NOMO-1 (cell line): ENCODE data around the gene RASSF10.
A peak's percentile ranks its signal among the peaks of the same experiment; 100 is the strongest.

Experiments
- DNase-seq, 2 experiments: peaks; one replicate each; lab custom pipeline; 2025; ENCODE audit not compliant: unreplicated experiment in 2 of 2; lab: John Stamatoyannopoulos, UW

RASSF10 gene

DNA sequence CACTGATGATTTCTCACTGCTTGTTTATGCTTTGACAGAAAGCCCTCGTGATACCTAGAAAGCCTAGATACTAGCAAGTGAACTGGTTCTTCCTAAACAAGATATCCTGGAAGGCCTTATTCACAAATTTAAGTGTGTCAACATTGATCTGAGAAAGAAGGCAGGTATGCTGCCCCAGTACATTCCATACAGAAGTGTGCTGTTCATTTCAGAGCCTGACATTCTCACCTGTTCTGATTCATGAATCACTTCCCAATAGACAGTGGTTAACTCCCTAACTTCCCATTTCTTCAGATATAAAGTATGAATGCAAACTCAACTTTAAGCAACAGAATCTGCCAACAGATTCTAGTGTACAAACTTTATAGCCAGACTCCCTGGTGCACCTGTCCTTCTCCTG, 15.5 kb upstream of the RASSF10 start:
- no peak for DNase-seq

DNA sequence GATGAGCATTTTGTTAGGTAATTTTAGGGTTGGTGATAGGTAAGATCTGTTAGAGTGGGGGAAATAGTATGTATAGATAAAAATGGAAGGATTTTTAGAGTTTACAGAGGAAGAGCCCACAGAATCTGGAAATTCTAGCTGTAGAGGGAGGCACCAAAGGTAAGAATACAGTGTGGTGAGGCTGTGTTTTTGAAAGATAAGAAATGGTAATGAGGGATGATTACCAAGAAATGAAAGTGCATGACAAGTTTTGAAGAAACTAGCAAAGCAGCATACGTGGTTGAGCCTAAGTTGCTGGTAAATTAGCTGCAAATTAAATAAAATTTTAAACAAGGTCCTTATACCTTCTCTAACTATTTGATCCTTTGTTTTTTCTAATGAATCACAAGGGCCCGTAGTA, 14.6 kb upstream of the RASSF10 start:
- DNase-seq: no peak

DNA sequence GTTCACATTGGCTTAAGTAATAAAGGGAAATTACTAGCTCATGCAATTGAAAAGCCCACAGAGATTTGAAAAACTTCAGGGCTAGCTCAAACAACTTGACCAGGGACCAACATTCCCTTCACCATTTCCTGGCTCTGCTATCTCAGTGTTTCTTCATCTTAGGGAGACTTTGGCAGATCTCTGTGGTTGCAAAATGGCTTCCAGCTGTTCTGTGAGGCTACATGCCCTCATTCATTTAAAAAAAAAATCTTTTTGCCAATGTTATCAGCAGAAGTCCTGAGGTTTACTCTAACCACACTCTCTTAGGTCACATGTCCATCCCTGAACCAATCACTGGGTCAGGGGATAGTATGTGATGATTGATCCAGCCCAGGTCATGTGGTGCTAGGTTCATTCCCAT, 13.9 kb upstream of the RASSF10 start:
- no peak for DNase-seq

DNA sequence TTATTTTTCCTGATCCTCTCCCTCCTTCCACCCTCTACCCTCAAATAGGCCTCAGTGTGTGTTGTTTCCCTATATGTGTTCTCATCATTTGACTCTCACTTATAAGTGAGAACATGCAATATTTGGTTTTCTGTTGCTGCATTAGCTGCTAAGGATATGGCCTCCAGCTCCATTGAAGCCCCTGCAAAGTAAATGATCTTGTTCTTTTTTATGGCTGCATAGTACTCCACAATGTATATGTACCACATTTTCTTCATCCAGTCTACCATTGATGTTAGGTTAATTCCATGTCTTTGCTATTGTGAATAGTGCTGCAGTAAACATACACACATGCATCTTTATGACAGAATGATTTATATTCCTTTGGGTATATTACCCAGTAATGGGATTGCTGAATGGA, 13.3 kb upstream of the RASSF10 start:
- no peak for DNase-seq

DNA sequence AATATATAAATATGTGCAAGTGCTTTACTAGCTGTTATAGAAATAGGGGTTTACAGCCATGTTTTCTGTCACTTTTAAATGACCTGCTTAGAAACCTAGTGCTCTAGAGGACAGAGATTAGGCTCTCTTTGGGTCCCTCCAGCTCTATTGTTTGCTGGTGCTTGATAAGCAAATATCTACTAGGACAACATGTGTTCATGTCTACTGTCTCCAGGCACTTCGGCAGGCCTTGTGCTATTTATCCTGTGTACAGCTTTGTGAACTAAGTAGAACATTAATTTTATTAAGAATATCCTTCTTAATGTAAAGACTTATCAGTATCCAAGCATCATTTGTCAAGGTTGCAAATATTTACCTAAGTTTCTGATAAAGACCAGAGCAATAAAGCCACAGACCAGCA, 11.9 kb upstream of the RASSF10 start:
- no peak for DNase-seq

DNA sequence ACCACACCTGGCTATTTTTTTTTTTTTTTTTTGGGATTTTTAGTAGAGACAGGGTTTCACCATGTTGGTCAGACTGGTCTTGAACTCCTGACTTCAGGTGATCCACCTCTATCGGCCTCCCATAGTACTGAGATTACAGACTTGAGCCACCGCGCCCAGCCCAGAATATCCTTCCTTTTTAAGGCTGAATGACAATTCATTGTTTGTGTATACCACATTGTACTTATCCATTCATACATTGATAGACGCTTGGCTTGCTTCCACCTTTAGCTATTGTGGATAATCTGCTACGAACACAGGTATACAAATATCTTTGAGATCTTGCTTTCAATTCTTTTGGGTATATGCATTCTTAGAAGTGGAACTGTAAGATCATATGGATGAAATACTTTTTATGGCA, 10.8 kb upstream of the RASSF10 start:
- DNase-seq: no peak

DNA sequence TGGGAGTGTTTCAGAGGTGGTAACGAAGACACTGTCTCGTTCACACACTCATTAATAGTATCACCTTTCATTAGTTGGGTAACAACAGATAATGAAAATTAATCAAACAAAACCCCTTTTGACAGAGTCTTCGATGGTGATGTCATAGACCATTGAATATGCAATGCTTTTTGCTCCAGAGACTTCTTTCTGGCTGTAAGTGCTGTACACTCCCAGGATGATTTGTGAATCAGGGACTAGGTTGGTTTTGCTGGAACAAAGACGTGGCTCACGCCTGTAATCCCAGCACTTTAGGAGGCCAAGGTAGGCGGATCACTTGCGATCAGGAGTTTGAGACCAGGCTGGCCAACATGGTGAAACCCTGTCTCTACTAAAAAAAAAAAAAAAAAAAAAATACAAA, 9.5 kb upstream of the RASSF10 start:
- DNase-seq: no peak

DNA sequence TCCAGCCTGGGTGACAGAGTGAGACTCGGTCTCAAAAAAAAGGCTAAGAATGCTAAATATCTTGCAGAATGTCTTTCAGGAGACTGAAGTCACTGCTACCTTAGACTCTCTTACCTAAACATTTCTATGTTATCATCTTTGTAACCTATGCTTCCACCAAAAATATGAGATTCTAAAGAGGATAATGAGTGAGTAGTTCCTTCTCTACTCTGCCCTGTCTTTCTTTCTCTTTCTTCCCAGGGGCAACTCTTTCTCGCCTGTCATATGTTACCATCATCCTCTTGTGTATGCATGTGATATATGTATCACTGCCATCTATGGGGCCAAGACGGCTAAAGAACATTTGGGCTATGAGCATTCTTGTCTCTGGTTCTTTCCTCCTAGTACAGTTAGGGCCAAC, 9.0 kb upstream of the RASSF10 start:
- DNase-seq: no peak

DNA sequence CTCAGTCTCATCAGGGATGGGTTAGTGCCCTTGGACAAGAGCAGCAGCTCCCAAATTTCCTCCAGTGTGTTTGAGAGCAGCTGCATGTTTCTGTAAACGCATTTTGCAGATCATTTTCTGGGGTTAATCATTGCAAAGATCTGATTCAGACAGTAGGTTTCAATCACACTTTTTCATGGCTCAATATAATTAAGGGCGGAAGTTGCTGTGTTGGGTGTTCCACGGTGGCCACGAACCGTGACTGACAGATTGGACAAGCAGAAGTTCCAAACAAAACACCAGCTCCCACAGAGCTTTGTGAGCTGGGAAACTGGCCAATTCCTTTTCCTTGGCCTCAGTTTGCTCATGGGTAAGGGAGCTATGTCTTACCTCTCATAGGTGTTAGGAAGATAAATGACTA, 8.4 kb upstream of the RASSF10 start:
- no peak for DNase-seq

DNA sequence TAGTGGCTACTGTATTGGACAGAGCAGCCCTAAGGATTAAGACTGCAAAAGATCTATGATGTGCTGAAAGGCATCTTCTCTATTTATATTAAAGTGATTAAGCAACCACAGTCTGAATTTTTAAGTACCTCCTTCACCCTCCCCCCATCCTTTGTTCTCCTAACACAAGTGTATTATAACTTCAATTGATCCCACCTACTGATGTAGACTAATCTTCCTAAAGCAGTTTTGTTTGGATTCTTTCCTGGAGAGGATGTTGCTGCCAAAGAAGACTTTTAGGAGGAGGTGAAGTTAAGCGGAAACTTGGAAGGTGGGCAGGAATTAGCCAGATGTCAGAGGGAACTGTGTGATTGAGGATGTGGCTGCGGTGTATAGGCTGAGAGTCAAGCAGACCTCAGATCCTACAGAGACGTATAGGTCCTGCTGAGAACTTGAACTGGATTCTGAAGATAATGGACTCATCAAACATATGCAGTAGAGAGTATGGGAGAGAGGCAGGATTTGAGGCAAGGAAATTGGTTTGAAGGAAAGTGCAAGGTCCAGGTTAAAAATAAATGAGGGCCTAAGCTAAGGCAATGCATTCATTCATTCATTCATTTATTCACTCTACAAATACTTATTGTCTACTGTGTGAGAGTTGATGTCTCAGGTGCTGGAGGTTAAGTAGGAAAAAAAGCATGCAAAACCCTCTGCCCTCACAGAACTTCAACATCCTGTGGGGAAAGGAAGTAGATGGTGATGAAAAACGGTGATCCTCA, 5.2 kb upstream of the RASSF10 start:
- no peak for DNase-seq

DNA sequence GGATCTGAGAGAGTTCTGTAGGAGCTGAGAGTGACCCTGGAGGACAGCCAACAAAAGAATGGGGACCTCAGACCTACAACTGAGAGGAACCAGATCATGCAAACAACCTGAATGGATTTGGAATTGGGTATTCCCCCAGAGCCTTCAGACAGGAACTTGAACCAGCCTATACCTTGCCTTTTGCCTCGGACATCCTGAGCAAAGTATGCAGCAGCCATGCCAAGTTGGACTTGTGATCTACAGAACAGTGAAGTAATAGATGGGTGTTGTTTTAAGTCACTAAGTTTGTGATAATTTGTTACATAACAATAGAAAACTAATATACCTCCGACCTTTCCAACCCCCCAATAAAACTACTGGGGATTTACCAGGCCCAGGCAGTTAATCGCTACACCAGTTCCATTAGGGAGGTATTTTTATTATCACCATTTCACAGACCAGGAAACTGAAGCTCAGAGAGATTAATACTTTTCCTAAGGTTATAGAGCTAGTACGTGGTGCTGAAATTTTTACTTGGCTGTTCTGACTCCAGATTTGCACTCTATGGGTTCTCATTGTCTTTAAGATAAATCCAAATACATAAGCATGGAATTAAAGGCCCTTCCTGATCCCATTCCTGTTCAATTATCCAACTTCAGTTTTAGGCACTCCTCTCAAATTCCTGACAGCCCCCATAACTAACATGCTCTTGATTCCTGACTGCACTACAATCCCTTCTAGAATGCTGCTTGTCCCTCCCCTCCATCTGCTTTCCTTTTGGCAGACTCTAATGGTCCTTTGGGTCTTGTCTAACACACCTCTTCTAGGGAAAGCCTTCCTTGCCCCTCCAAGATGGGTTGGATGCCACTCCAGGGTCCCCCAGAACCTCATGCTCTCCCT, 1.7 kb upstream of the RASSF10 start:
- DNase-seq: no peak

DNA sequence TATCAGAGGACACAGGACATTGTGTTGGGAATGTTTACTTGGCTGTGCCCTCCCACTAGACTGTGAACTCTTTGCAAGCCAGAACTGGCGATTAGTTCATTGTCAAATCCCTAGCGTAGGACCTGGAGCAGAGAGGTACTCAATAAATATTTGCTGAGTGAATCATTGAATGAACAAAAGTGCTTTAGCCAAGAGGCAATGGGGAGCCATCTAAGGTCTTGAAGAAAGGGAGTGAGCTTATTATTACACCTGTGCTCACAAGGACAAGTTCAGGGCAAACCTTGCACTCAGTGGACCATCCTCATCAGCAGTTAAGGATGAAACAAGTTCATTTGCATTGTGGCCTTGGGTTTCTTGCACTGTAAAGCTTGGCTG, 1.1 kb upstream of the RASSF10 start:
- DNase-seq: no peak

DNA sequence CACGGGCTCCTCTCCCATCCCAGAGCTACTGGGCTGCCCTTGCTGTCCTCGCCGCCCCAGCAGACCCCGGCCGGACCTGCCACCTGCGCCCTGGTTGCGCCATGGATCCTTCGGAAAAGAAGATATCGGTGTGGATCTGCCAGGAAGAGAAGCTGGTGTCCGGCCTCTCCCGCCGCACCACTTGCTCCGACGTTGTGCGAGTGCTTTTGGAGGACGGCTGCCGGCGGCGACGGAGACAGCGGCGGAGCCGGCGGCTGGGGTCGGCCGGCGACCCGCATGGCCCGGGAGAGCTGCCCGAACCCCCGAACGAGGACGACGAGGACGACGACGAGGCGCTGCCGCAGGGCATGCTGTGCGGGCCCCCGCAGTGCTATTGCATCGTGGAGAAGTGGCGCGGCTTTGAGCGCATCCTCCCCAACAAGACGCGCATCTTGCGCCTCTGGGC, 382 bp downstream of the RASSF10 start:
- DNase-seq: no peak

DNA sequence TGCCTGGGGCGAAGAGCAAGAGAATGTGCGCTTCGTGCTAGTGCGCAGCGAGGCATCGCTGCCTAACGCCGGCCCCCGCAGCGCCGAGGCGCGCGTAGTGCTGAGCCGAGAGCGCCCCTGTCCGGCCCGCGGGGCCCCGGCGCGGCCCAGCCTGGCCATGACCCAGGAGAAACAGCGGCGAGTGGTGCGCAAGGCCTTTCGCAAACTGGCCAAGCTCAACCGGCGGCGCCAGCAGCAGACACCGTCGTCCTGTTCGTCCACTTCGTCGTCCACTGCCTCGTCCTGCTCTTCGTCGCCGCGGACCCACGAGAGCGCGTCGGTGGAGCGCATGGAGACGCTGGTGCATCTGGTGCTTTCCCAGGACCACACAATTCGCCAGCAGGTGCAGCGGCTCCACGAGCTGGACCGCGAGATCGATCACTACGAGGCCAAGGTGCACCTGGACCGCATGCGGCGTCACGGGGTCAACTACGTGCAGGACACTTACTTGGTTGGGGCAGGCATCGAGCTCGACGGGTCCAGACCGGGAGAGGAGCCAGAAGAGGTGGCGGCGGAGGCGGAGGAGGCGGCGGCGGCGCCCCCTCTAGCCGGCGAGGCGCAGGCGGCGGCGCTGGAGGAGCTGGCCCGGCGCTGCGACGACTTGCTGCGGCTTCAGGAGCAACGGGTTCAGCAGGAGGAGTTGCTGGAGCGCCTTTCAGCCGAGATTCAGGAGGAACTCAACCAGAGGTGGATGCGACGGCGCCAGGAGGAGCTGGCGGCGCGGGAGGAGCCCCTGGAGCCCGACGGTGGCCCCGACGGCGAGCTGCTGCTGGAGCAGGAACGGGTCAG, 1.0 kb downstream of the RASSF10 start:
- DNase-seq: no peak

DNA sequence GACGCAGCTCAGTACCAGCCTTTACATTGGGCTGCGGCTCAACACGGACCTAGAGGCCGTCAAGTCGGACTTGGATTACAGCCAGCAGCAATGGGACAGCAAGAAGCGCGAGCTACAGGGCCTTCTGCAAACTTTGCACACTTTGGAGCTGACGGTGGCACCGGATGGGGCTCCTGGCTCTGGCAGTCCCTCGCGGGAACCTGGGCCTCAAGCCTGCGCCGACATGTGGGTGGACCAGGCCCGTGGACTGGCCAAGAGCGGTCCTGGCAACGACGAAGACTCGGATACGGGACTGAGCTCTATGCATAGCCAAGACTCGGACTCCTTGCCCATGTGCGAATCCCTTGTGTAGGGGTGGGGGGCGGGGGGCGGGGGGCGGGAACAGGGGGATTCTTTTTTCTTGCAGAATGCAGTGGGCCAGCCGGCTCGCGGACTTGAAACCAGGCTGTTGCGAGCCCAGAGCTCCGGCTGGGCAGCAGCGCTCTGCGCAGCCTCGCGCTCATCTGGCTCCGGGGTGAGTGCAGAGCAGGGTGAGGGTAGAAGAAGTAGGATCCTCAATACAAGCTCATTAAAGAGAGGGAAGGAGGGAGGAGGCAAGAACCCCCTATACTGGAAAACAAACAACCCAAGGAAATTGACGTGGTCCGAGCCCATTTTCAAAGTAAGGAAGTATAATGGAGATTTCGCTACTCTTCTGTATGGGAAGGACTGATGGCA, 1.8 kb downstream of the RASSF10 start:
- DNase-seq: no peak

DNA sequence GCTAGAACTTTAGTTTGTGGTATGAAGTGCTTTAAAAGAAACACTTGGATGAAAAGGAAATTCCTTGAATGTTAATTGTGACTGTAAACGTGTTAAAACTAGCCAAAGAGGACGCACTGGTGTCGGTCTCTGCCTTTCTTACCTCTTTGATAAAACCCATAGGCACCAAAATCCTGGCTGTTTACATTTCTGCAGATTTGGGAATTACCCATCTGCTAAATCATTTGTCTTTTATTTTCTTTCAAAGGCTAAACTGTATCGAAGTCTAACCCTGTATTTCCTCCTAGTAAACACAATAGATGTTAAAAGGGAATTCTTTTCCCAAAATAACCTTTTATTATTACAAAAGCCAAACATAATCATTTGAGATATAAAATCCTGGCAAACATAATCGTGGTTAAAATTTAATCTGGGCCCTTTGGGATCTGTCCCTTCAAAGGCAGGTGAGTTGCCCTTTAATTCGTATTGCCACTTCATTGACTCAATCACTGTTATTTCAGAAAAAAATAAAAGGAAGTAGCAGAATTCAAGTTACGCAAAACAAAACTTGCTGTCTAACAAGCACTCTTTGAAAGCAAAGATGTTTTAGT, 2.4 kb downstream of the RASSF10 start:
- peak in 1 of 2 experiments; percentile 62 for DNase-seq

DNA sequence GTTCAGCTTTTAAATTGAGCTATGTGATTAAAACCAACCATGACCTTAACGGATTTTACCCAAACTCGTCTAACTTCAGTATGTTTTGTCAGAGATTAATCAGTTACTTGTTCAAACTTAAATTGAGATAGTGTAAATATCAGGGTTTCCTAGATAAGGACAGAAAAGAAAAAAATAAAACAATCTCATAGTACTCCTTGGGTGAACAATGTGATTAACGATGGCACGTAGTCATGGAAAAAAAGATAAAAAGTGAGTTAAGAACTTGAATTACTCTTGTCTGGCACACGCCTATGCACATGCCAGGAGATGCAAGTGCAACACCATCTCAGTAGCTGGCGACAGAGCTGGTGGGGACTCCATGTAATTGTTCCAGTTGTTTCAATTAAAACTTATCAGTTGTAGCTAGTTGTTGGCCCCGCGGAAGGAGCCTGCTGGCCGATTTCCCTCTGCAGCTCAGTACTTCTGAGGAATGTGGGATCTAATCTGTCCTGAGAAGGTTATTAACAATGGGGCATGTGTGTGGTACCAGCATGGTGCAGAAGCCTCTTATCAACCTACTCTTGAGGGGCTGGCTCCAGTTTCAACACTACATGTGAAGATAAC, 3.0 kb downstream of the RASSF10 start:
- DNase-seq: no peak

DNA sequence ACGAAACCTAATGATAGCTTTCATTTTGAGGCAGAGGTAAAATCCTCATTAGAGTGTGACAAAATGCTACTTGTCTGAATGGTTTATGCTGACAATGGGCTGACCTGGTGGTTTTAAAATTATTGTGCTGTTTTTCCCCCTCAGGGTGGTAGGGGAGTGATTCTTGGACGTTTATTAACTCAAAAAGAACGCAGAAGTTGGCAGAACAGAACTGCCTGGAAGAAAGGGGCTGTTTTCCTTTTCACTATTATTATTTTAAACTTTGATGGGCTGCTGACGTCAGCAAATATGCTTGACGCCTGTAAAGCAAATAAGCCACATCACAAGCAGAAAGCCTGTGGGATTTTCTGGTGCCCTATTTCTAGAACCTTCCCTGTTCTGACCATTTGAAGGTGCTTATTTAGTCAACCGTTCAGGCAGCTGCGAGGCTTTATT, 4.0 kb downstream of the RASSF10 start:
- no peak for DNase-seq

DNA sequence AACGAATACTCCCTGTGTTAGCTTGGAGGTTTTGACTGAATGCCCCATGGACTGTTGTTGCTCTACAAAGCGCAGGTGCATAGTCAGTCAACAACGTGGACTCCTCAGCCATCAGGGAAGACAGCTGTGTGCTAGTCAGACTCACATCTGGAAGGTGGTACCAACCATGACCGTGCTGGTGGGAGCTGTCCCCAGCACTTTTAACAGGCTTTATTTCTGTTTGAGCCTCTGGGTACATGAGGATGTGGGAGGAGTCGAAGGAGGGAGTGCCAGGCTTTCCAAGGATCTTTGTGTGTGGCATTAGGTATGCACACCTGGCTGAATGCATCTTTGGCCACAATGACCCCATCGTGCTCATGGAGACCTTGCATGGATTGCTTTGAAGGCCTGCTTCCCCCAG, 6.6 kb downstream of the RASSF10 start:
- no peak for DNase-seq

DNA sequence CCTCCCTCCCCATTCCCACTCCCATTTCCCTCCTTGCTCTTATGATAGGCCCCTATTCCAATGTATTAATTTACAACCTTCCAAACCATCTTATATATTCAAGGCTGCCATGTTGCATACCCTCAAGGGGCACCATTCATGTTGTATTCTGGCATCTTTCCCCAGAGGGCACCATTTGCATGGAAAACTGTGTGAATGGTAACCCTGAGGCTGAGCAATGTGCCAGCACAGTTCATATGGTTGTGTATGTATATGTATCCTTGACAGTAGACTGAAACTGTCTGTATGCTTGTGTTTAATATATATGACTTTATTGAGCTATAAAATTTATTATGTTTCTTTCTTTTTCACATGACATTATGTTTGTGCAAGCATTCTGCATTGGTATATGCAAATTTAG, 7.3 kb downstream of the RASSF10 start:
- DNase-seq: no peak
